ENCODE measurements around the gene SERINC4.

Gene SERINC4

GRCh38 chr15:43748376-43748775 is 51.6 kb downstream of the SERINC4 start:
- no peak for DNase-seq

DNA sequence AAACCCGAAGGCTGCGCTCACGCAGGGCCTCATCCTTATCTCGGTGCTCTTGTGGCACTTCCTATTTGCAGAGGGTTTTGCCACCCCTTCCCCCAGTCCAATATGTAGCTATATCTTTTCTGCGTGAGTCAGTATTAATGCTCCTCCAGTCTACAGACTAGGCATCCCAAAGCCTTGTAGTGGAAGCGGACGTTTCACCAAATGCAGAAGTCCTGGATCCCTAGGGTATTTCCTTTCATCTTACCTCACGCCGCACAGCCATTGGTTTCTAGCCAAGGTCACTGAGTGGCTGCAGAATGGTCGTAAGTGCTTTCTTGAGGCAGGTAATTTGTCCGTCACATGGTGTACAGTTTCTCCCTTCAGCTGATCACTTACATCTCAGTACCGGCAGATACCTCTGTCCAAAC is 53.1 kb downstream of the SERINC4 start:
- DNase-seq: peak; percentile 3

GRCh38 chr15:43746245-43746902 is 53.6 kb downstream of the SERINC4 start, which contains the start of gene PDIA3:
Gene PDIA3 (plus strand): TSS chr15:43746438. CDS start chr15:43746540, 102 bp downstream.
- DNase-seq: peak; percentile 73
